PC-3 (cell line): ENCODE measurements around the gene TSKS. TPM values are rescaled to one million over a fixed set of nuclear protein-coding genes. Genes with fewer than 3 reads are reported as not detected.

Experiments used
- ATAC-seq: fragments of 200-7000 bp; cut with Tn5 transposase; 2 replicates; pipeline ENCODE4 v1.9.1; 2020; ENCODE audit warnings: mild to moderate bottlenecking, moderate library complexity
- BruUV-seq: library from RNA; stranded (reverse); fragments of 400-500 nt; replicated peaks from 2 replicates; lab custom pipeline; 2021; lab: Mats Ljungman, UMichigan
- CTCF ChIA-PET: fragments of 300-600 bp; sonication (Branson Sonifier 250); formaldehyde crosslinking; loops from one replicate; lab custom pipeline; 2022; ENCODE audit warnings: antibody characterized with exemption; lab: Charles Lee
- POLR2A ChIA-PET: fragments of 300-600 bp; sonication (Branson Sonifier 250); formaldehyde crosslinking; loops from one replicate; lab custom pipeline; 2022; ENCODE audit warnings: antibody characterized with exemption; ENCODE audit not compliant: unreplicated experiment; lab: Charles Lee
- DNase-seq: peaks from one replicate; pipeline ENCODE4 v3.0.0-alpha.2; 2015
- H2AFZ ChIP-seq: fragments of 300-600 bp; sonication (generic); 2 replicates; pipeline ENCODE4 v1.6.0; 2016; ENCODE audit warnings: antibody characterized with exemption, low read length
- H3F3A ChIP-seq: fragments of 300-600 bp; sonication (generic); one replicate; pipeline ENCODE4 v1.6.0; 2017; ENCODE audit warnings: antibody characterized with exemption, low read length, control low read depth, mild to moderate bottlenecking; ENCODE audit not compliant: unreplicated experiment
- H3K27ac ChIP-seq: fragments of 300-600 bp; sonication (generic); 2 replicates; pipeline ENCODE4 v1.5.1; 2016; ENCODE audit warnings: mild to moderate bottlenecking, low read length
- H3K27me3 ChIP-seq: fragments of 300-600 bp; sonication (generic); 2 replicates; pipeline ENCODE4 v1.6.1; 2016; ENCODE audit warnings: low read length, mixed read lengths
- H3K36me3 ChIP-seq: fragments of 300-600 bp; sonication (generic); 2 replicates; pipeline ENCODE4 v1.6.1; 2016; ENCODE audit warnings: low read depth, mixed run types, low read length, mixed read lengths
- H3K4me1 ChIP-seq: fragments of 300-600 bp; sonication (generic); 2 replicates; pipeline ENCODE4 v1.5.1; 2016; ENCODE audit warnings: low read length; ENCODE audit not compliant: insufficient read depth
- H3K4me2 ChIP-seq: fragments of 300-600 bp; sonication (generic); 2 replicates; pipeline ENCODE4 v1.6.0; 2016; ENCODE audit warnings: low read length
- H3K4me3 ChIP-seq: fragments of 300-600 bp; sonication (generic); 2 replicates; pipeline ENCODE4 v1.5.1; 2016; ENCODE audit warnings: mild to moderate bottlenecking, low read length, mixed read lengths
- H3K79me2 ChIP-seq: fragments of 300-600 bp; sonication (generic); 2 replicates; pipeline ENCODE4 v1.6.1; 2017; ENCODE audit warnings: low read length, mixed read lengths
- H3K9ac ChIP-seq: fragments of 300-600 bp; sonication (generic); 2 replicates; pipeline ENCODE4 v1.6.0; 2016; ENCODE audit warnings: mild to moderate bottlenecking, low read length
- H3K9me2 ChIP-seq: fragments of 300-600 bp; sonication (generic); replicated peaks from 2 replicates; pipeline ENCODE4 v1.6.1; 2016; ENCODE audit warnings: mixed run types, low read length, mixed read lengths
- H3K9me3 ChIP-seq: fragments of 300-600 bp; sonication (generic); 2 replicates; pipeline ENCODE4 v1.6.1; 2016; ENCODE audit warnings: low read length, mixed read lengths
- H4K20me1 ChIP-seq: fragments of 300-600 bp; sonication (generic); 2 replicates; pipeline ENCODE4 v1.6.1; 2016; ENCODE audit warnings: low read length, mixed read lengths
- CTCF ChIP-seq: fragments of 300-600 bp; sonication (generic); conservative IDR thresholded peaks from 2 replicates; pipeline ENCODE4 v1.5.1; 2017; ENCODE audit warnings: antibody characterized with exemption, low read depth, mild to moderate bottlenecking, low read length
- EZH2 ChIP-seq: fragments of 300-600 bp; sonication (generic); IDR thresholded peaks from one replicate; pipeline ENCODE4 v1.6.1; 2017; ENCODE audit warnings: antibody characterized with exemption, mild to moderate bottlenecking, low read length; ENCODE audit not compliant: unreplicated experiment
- EZH2phosphoT487 ChIP-seq: fragments of 300-600 bp; sonication (generic); IDR thresholded peaks from 2 replicates; pipeline ENCODE4 v1.6.1; 2018; ENCODE audit warnings: mild to moderate bottlenecking, antibody characterized with exemption, low read length, borderline replicate concordance
- intact Hi-C: fragments of 100-400 bp; cut with micrococcal nuclease; formaldehyde crosslinking; loops from 2 replicates; pipeline ENCODE4 v1.9.0; 2023
- total RNA-seq: library from RNA; depleted of rRNA; stranded (reverse); fragments of >200 nt; gene quantifications from 2 replicates; pipeline ENCODE4 v1.2.3, GENCODE V29; 2014

Gene TSKS
- total RNA-seq, 1 experiment from 2014 or later, result not detected

- no peak for ATAC-seq
- peaks cover 10% of the 10 kb centered on the region for H3K4me1 ChIP-seq
- no peaks in the 10 kb centered on the region for H3F3A ChIP-seq
- POLR2A ChIA-PET, result no interaction called here
- no peaks in the 10 kb centered on the region for H3K27me3 ChIP-seq
- no peak overlapping the region for H3K27ac ChIP-seq
- no peak overlapping the region for H3K9ac ChIP-seq
- no peaks in the 10 kb centered on the region for H4K20me1 ChIP-seq
- no peaks in the 10 kb centered on the region for H3K9me2 ChIP-seq
- no peaks in the 10 kb centered on the region for H3K9me3 ChIP-seq
- no peak overlapping the region for H2AFZ ChIP-seq
- no peak for DNase-seq
- TF ChIP-seq EZH2phosphoT487 (no peak), EZH2 (no peak), CTCF (no peak)
- H3K4me2 ChIP-seq, result no peak overlapping the region
- peaks cover 42% of the 10 kb centered on the region for H3K36me3 ChIP-seq
- BruUV-seq, result no TSS peak
- intact Hi-C loops, result no loop called here
- 0 out of 2 replicates have a peak, but pooled peaks cover 3% of the 10 kb centered on the region for H3K79me2 ChIP-seq
- H3K4me3 ChIP-seq, result no peak overlapping the region
- CTCF ChIA-PET, result no interaction called here
These were observed 28.8 kb upstream of the TSKS start for GRCh38 chr19:49791776-49792445.

- Histone ChIP-seq H2AFZ (no peak overlapping the region), H4K20me1 (no peaks in the 10 kb centered on the region), H3K9me3 (no peaks in the 10 kb centered on the region), H3K4me1 (peaks cover 20% of the 10 kb centered on the region), H3K79me2 (0 out of 2 replicates have a peak, but pooled peaks cover 3% of the 10 kb centered on the region), H3K9ac (no peak overlapping the region), H3K4me3 (no peak overlapping the region), H3K4me2 (no peak overlapping the region), H3K27me3 (no peaks in the 10 kb centered on the region), H3K9me2 (no peaks in the 10 kb centered on the region), H3F3A (no peaks in the 10 kb centered on the region), H3K27ac (no peak overlapping the region), H3K36me3 (peaks cover 32% of the 10 kb centered on the region)
- ATAC-seq (no peak), DNase-seq (no peak)
- intact Hi-C loops, result no loop called here
- ChIA-PET POLR2A (no interaction called here), CTCF (no interaction called here)
- BruUV-seq, result no TSS peak
- TF ChIP-seq EZH2 (no peak), CTCF (no peak), EZH2phosphoT487 (no peak)
These were observed 27.8 kb upstream of the TSKS start for GRCh38 chr19:49790866-49791265.

- Histone ChIP-seq H3K27ac (no peak overlapping the region), H3K36me3 (peaks cover 19% of the 10 kb centered on the region), H3K4me1 (peaks cover 20% of the 10 kb centered on the region), H3K9me3 (no peaks in the 10 kb centered on the region), H2AFZ (no peak overlapping the region), H3K79me2 (0 out of 2 replicates have a peak, but pooled peaks cover 3% of the 10 kb centered on the region), H4K20me1 (no peaks in the 10 kb centered on the region), H3K9ac (no peak overlapping the region), H3K4me3 (no peak overlapping the region), H3K4me2 (no peak overlapping the region), H3K9me2 (no peaks in the 10 kb centered on the region), H3F3A (no peaks in the 10 kb centered on the region), H3K27me3 (no peaks in the 10 kb centered on the region)
- DNase-seq (no peak), ATAC-seq (no peak)
- intact Hi-C loops, result no loop called here
- no peak for TF ChIP-seq CTCF
- no peak for TF ChIP-seq EZH2phosphoT487
- TF ChIP-seq EZH2, result no peak
- no TSS peak for BruUV-seq
- CTCF ChIA-PET, result no interaction called here
- POLR2A ChIA-PET, result no interaction called here
These were observed 25.8 kb upstream of the TSKS start for GRCh38 chr19:49788857-49789256.
